ENCODE results near the gene TAX1BP1.

Gene TAX1BP1

DNA sequence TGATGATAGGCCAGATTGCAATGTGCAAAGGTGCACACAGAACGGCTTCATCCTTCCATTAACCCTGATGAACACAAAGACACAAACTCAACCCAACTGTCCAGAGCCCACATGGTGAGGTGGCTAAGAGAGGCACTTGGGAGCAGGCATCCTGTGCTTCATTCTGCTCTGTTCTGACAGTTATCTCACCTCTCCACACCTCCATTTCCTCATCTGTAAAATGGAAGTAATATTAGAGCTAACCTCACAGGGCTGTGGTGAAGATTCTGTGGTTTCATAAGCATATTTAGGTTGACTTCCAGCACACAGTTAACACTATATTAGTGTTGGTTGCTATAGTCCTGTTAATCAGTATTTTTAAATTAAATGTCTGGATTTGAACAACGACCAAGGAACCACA is 126.3 kb downstream of the TAX1BP1 start:
- H3K56ac ChIP-seq (ENCODE audit: low read length): no peak overlapping the region
- no peaks in the 10 kb centered on the region for H3K36me3 ChIP-seq (ENCODE audit: control insufficient read depth, insufficient read depth, low read length)
- peaks cover 2% of the 10 kb centered on the region for H3K4me1 ChIP-seq (ENCODE audit: control insufficient read depth, low read depth, low read length)
- no peak for DNase-seq
- no peaks in the 10 kb centered on the region for H3K79me2 ChIP-seq (ENCODE audit: control insufficient read depth, insufficient read depth, low read length)
- no peak overlapping the region for H3K23ac ChIP-seq (ENCODE audit: low read length)
- H3K4ac ChIP-seq (ENCODE audit: low read depth, low read length): no peak overlapping the region
- no peak overlapping the region for H3K4me3 ChIP-seq (ENCODE audit: low read length)
- no peak overlapping the region for H2BK5ac ChIP-seq (ENCODE audit: low read length)
- H4K8ac ChIP-seq (ENCODE audit: low read depth, low read length): no peak overlapping the region
- no peak overlapping the region for H3K27ac ChIP-seq (ENCODE audit: low read depth, low read length)
- no peaks in the 10 kb centered on the region for H3K27me3 ChIP-seq (ENCODE audit: insufficient read depth, low read length, poor library complexity)
- no peak overlapping the region for H2BK120ac ChIP-seq (ENCODE audit: low read depth, low read length)
- no CpG with 5 or more reads among the region's 2 CpGs for WGBS (ENCODE audit: extremely low coverage, insufficient coverage, low lambda C conversion rate)
- H2AK5ac ChIP-seq (ENCODE audit: low read length): no peak overlapping the region
- H3K79me1 ChIP-seq (ENCODE audit: low read length): no peaks in the 10 kb centered on the region
- H4K5ac ChIP-seq (ENCODE audit: low read length): no peak overlapping the region
- H3K9ac ChIP-seq (ENCODE audit: low read length): no peak overlapping the region
- no peak overlapping the region for H2BK15ac ChIP-seq (replicated peaks; ENCODE audit: low read depth)
- no peak overlapping the region for H3K4me2 ChIP-seq (ENCODE audit: low read length)
- H3K18ac ChIP-seq (ENCODE audit: low read length): no peak overlapping the region

GRCh38 chr7:27866828-27867672 is 127.1 kb downstream of the TAX1BP1 start:
- WGBS (ENCODE audit: extremely low coverage, insufficient coverage, low lambda C conversion rate): no CpG with 5 or more reads among the region's 17 CpGs
- Histone ChIP-seq H3K23ac (ENCODE audit: low read length) (no peak overlapping the region), H4K8ac (ENCODE audit: low read depth, low read length) (no peak overlapping the region), H3K4me2 (ENCODE audit: low read length) (no peak overlapping the region), H3K36me3 (ENCODE audit: control insufficient read depth, insufficient read depth, low read length) (no peaks in the 10 kb centered on the region), H3K4me3 (ENCODE audit: low read length) (no peak overlapping the region), H3K18ac (ENCODE audit: low read length) (no peak overlapping the region), H3K56ac (ENCODE audit: low read length) (no peak overlapping the region), H2BK120ac (ENCODE audit: low read depth, low read length) (no peak overlapping the region), H3K4me1 (ENCODE audit: control insufficient read depth, low read depth, low read length) (peaks cover 2% of the 10 kb centered on the region), H3K79me2 (ENCODE audit: control insufficient read depth, insufficient read depth, low read length) (no peaks in the 10 kb centered on the region), H3K9ac (ENCODE audit: low read length) (no peak overlapping the region), H2BK15ac (replicated peaks; ENCODE audit: low read depth) (no peak overlapping the region), H3K27ac (ENCODE audit: low read depth, low read length) (no peak overlapping the region), H3K79me1 (ENCODE audit: low read length) (no peaks in the 10 kb centered on the region), H2BK5ac (ENCODE audit: low read length) (no peak overlapping the region), H2AK5ac (ENCODE audit: low read length) (no peak overlapping the region), H3K27me3 (ENCODE audit: insufficient read depth, low read length, poor library complexity) (no peaks in the 10 kb centered on the region), H4K5ac (ENCODE audit: low read length) (no peak overlapping the region), H3K4ac (ENCODE audit: low read depth, low read length) (no peak overlapping the region)
- no peak for DNase-seq

DNA sequence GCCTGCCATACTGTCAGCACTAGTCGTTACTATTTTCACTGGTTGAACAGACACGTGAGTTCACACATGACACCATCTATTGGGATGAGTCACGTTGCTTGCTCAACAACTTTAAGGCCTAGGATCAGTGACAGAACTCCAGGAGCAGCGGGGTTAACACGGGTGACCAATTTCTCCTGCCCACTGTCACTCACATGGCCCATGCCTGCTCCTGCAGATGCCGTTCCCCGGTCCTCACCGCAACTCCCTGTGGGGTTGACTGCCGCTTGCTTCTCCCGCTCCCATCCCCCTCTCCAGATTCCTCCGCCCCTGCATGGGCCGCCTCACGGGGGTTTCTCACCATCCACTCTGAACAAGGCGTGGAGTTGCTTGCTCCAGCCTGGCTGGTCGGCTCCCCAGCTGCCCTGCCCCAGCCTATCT is 128.2 kb downstream of the TAX1BP1 start:
- Histone ChIP-seq H4K8ac (ENCODE audit: low read depth, low read length) (no peak overlapping the region), H2AK5ac (ENCODE audit: low read length) (no peak overlapping the region), H2BK120ac (ENCODE audit: low read depth, low read length) (no peak overlapping the region), H3K56ac (ENCODE audit: low read length) (no peak overlapping the region), H3K27me3 (ENCODE audit: insufficient read depth, low read length, poor library complexity) (no peaks in the 10 kb centered on the region), H3K4me3 (ENCODE audit: low read length) (no peak overlapping the region), H4K5ac (ENCODE audit: low read length) (no peak overlapping the region), H2BK5ac (ENCODE audit: low read length) (no peak overlapping the region), H3K4me1 (ENCODE audit: control insufficient read depth, low read depth, low read length) (peaks cover 2% of the 10 kb centered on the region), H3K9ac (ENCODE audit: low read length) (no peak overlapping the region), H3K4me2 (ENCODE audit: low read length) (no peak overlapping the region), H3K23ac (ENCODE audit: low read length) (no peak overlapping the region), H3K79me2 (ENCODE audit: control insufficient read depth, insufficient read depth, low read length) (no peaks in the 10 kb centered on the region), H3K27ac (ENCODE audit: low read depth, low read length) (no peak overlapping the region), H3K79me1 (ENCODE audit: low read length) (no peaks in the 10 kb centered on the region), H3K4ac (ENCODE audit: low read depth, low read length) (no peak overlapping the region), H3K36me3 (ENCODE audit: control insufficient read depth, insufficient read depth, low read length) (no peaks in the 10 kb centered on the region), H2BK15ac (replicated peaks; ENCODE audit: low read depth) (no peak overlapping the region), H3K18ac (ENCODE audit: low read length) (no peak overlapping the region)
- peak; percentile 18 for DNase-seq
- WGBS (ENCODE audit: extremely low coverage, insufficient coverage, low lambda C conversion rate): no CpG with 5 or more reads among the region's 15 CpGs

GRCh38 chr7:27869056-27869455 is 129.1 kb downstream of the TAX1BP1 start:
- no peak for DNase-seq
- no peak overlapping the region for H4K8ac ChIP-seq (ENCODE audit: low read depth, low read length)
- no peak overlapping the region for H2BK15ac ChIP-seq (replicated peaks; ENCODE audit: low read depth)
- no peak overlapping the region for H3K9ac ChIP-seq (ENCODE audit: low read length)
- no peak overlapping the region for H4K5ac ChIP-seq (ENCODE audit: low read length)
- no CpG with 5 or more reads among the region's 7 CpGs for WGBS (ENCODE audit: extremely low coverage, insufficient coverage, low lambda C conversion rate)
- no peak overlapping the region for H2BK120ac ChIP-seq (ENCODE audit: low read depth, low read length)
- H3K4me1 ChIP-seq (ENCODE audit: control insufficient read depth, low read depth, low read length): peaks cover 2% of the 10 kb centered on the region
- no peak overlapping the region for H3K56ac ChIP-seq (ENCODE audit: low read length)
- no peak overlapping the region for H3K18ac ChIP-seq (ENCODE audit: low read length)
- no peak overlapping the region for H3K23ac ChIP-seq (ENCODE audit: low read length)
- no peaks in the 10 kb centered on the region for H3K79me2 ChIP-seq (ENCODE audit: control insufficient read depth, insufficient read depth, low read length)
- no peaks in the 10 kb centered on the region for H3K79me1 ChIP-seq (ENCODE audit: low read length)
- H3K36me3 ChIP-seq (ENCODE audit: control insufficient read depth, insufficient read depth, low read length): no peaks in the 10 kb centered on the region
- no peak overlapping the region for H3K4ac ChIP-seq (ENCODE audit: low read depth, low read length)
- no peaks in the 10 kb centered on the region for H3K27me3 ChIP-seq (ENCODE audit: insufficient read depth, low read length, poor library complexity)
- no peak overlapping the region for H3K4me3 ChIP-seq (ENCODE audit: low read length)
- no peak overlapping the region for H2BK5ac ChIP-seq (ENCODE audit: low read length)
- no peak overlapping the region for H3K4me2 ChIP-seq (ENCODE audit: low read length)
- no peak overlapping the region for H2AK5ac ChIP-seq (ENCODE audit: low read length)
- no peak overlapping the region for H3K27ac ChIP-seq (ENCODE audit: low read depth, low read length)

- Histone ChIP-seq H3K27me3 (ENCODE audit: insufficient read depth, low read length, poor library complexity) (no peaks in the 10 kb centered on the region), H3K79me2 (ENCODE audit: control insufficient read depth, insufficient read depth, low read length) (no peaks in the 10 kb centered on the region), H4K8ac (ENCODE audit: low read depth, low read length) (no peak overlapping the region), H3K27ac (ENCODE audit: low read depth, low read length) (no peak overlapping the region), H3K4ac (ENCODE audit: low read depth, low read length) (no peak overlapping the region), H2BK120ac (ENCODE audit: low read depth, low read length) (no peak overlapping the region), H3K4me3 (ENCODE audit: low read length) (no peak overlapping the region), H2BK5ac (ENCODE audit: low read length) (no peak overlapping the region), H3K36me3 (ENCODE audit: control insufficient read depth, insufficient read depth, low read length) (no peaks in the 10 kb centered on the region), H3K79me1 (ENCODE audit: low read length) (no peaks in the 10 kb centered on the region), H3K9ac (ENCODE audit: low read length) (no peak overlapping the region), H3K56ac (ENCODE audit: low read length) (no peak overlapping the region), H4K5ac (ENCODE audit: low read length) (no peak overlapping the region), H3K18ac (ENCODE audit: low read length) (no peak overlapping the region), H3K23ac (ENCODE audit: low read length) (no peak overlapping the region), H3K4me1 (ENCODE audit: control insufficient read depth, low read depth, low read length) (peaks cover 2% of the 10 kb centered on the region), H2BK15ac (replicated peaks; ENCODE audit: low read depth) (no peak overlapping the region), H2AK5ac (ENCODE audit: low read length) (no peak overlapping the region), H3K4me2 (ENCODE audit: low read length) (no peak overlapping the region)
- WGBS (ENCODE audit: extremely low coverage, insufficient coverage, low lambda C conversion rate): no CpG with 5 or more reads among the region's 5 CpGs
- no peak for DNase-seq
Observed at GRCh38 chr7:27870595-27870994, 130.6 kb downstream of the TAX1BP1 start.

DNA sequence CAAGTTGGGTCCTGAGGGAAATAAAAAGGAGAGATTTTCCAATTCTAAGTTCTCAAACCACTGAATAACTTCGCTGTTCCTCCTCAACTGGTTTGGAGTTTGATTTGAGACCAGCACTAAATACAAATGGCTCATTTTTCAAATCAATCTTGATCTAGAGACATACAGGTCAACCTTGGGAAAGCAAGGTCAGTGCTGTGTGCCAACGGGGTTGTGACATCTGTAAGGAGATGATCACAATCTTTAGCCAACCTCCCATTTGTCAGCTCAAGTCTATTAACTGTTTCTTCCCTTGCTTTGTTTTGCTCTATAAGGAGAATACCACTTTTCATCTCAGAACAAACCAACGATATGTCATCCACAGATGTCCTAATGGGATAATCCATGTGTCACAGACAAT is 131.1 kb downstream of the TAX1BP1 start:
- no peak overlapping the region for H2BK15ac ChIP-seq (replicated peaks; ENCODE audit: low read depth)
- H3K79me2 ChIP-seq (ENCODE audit: control insufficient read depth, insufficient read depth, low read length): no peaks in the 10 kb centered on the region
- H3K4me2 ChIP-seq (ENCODE audit: low read length): no peak overlapping the region
- no peaks in the 10 kb centered on the region for H3K27me3 ChIP-seq (ENCODE audit: insufficient read depth, low read length, poor library complexity)
- H2BK5ac ChIP-seq (ENCODE audit: low read length): no peak overlapping the region
- no peak overlapping the region for H3K4ac ChIP-seq (ENCODE audit: low read depth, low read length)
- WGBS (ENCODE audit: extremely low coverage, insufficient coverage, low lambda C conversion rate): no CpG with 5 or more reads among the region's 3 CpGs
- no peak overlapping the region for H2AK5ac ChIP-seq (ENCODE audit: low read length)
- no peak overlapping the region for H3K4me3 ChIP-seq (ENCODE audit: low read length)
- no peak overlapping the region for H3K27ac ChIP-seq (ENCODE audit: low read depth, low read length)
- H2BK120ac ChIP-seq (ENCODE audit: low read depth, low read length): no peak overlapping the region
- no peak overlapping the region for H4K5ac ChIP-seq (ENCODE audit: low read length)
- H3K23ac ChIP-seq (ENCODE audit: low read length): no peak overlapping the region
- H3K9ac ChIP-seq (ENCODE audit: low read length): no peak overlapping the region
- H3K36me3 ChIP-seq (ENCODE audit: control insufficient read depth, insufficient read depth, low read length): no peaks in the 10 kb centered on the region
- H3K56ac ChIP-seq (ENCODE audit: low read length): no peak overlapping the region
- H3K18ac ChIP-seq (ENCODE audit: low read length): no peak overlapping the region
- no peak overlapping the region for H4K8ac ChIP-seq (ENCODE audit: low read depth, low read length)
- no peak for DNase-seq
- H3K79me1 ChIP-seq (ENCODE audit: low read length): no peaks in the 10 kb centered on the region
- peaks cover 2% of the 10 kb centered on the region for H3K4me1 ChIP-seq (ENCODE audit: control insufficient read depth, low read depth, low read length)

Data from mesendoderm (in vitro differentiated cells).